NT2/D1 (cell line): Measurements from ENCODE around the gene DAAM1.

Source experiments
- DNase-seq: peaks from one replicate; pipeline ENCODE4 v3.0.0-alpha.2; 2011; ENCODE audit warnings: low read depth, low spot score
- H3K27me3 ChIP-seq: 2 replicates; pipeline ENCODE4 v1.6.0; 2011; ENCODE audit warnings: mild to moderate bottlenecking; ENCODE audit not compliant: insufficient read length, insufficient read depth
- H3K36me3 ChIP-seq: 2 replicates; pipeline ENCODE4 v1.6.1; 2011; ENCODE audit warnings: mild to moderate bottlenecking, low read length, mixed read lengths; ENCODE audit not compliant: insufficient read depth, insufficient read length
- H3K4me1 ChIP-seq: 2 replicates; pipeline ENCODE4 v1.5.1; 2011; ENCODE audit not compliant: insufficient read depth, insufficient read length
- H3K4me3 ChIP-seq: 2 replicates; pipeline ENCODE4 v1.5.1; 2011; ENCODE audit warnings: low read depth; ENCODE audit not compliant: insufficient read length
- H3K9ac ChIP-seq: 2 replicates; pipeline ENCODE4 v1.6.0; 2011; ENCODE audit warnings: low read depth; ENCODE audit not compliant: insufficient read length
- H3K9me3 ChIP-seq: 2 replicates; pipeline ENCODE4 v1.5.1; 2011; ENCODE audit warnings: mild to moderate bottlenecking, low read length; ENCODE audit not compliant: insufficient read depth
- SUZ12 ChIP-seq: IDR thresholded peaks from 2 replicates; pipeline ENCODE4 v1.6.1; 2011; ENCODE audit not compliant: insufficient read length, insufficient read depth; ENCODE audit errors: extremely low read depth
- YY1 ChIP-seq: IDR thresholded peaks from 2 replicates; pipeline ENCODE4 v1.6.1; 2011; ENCODE audit not compliant: insufficient read length, insufficient read depth
- ZNF274 ChIP-seq: IDR thresholded peaks from 2 replicates; pipeline ENCODE4 v1.6.1; 2011; ENCODE audit warnings: mild to moderate bottlenecking, low read depth, low read length

Gene DAAM1

GRCh38 chr14:59333235-59333634 lies 144.8 kb downstream of the DAAM1 start:
- no peak for DNase-seq
- Histone ChIP-seq H3K9me3 (no peaks in the 10 kb centered on the region), H3K4me3 (no peak overlapping the region), H3K9ac (no peak overlapping the region), H3K36me3 (peaks cover 8% of the 10 kb centered on the region), H3K27me3 (no peaks in the 10 kb centered on the region), H3K4me1 (peaks cover 5% of the 10 kb centered on the region)
- no peak for TF ChIP-seq ZNF274
- TF ChIP-seq SUZ12, result no peak
- no peak for TF ChIP-seq YY1

- no peak for DNase-seq
- H3K9ac ChIP-seq, result no peak overlapping the region
- peaks cover 5% of the 10 kb centered on the region for H3K4me1 ChIP-seq
- TF ChIP-seq ZNF274 (no peak), YY1 (no peak), SUZ12 (no peak)
- no peaks in the 10 kb centered on the region for H3K27me3 ChIP-seq
- no peak overlapping the region for H3K4me3 ChIP-seq
- H3K36me3 ChIP-seq, result peaks cover 8% of the 10 kb centered on the region
- no peaks in the 10 kb centered on the region for H3K9me3 ChIP-seq
Observed at GRCh38 chr14:59333668-59334067, 145.2 kb downstream of the DAAM1 start.

GRCh38 chr14:59334253-59334652 lies 145.8 kb downstream of the DAAM1 start:
- DNase-seq, result no peak
- Histone ChIP-seq H3K4me3 (no peak overlapping the region), H3K4me1 (peaks cover 5% of the 10 kb centered on the region)

GRCh38 chr14:59336098-59336497 lies 147.6 kb downstream of the DAAM1 start:
- no peak overlapping the region for H3K4me3 ChIP-seq
- H3K36me3 ChIP-seq, result peaks cover 8% of the 10 kb centered on the region
- DNase-seq, result no peak
- H3K9ac ChIP-seq, result no peak overlapping the region
- peaks cover 3% of the 10 kb centered on the region for H3K4me1 ChIP-seq
- TF ChIP-seq YY1 (no peak), SUZ12 (no peak), ZNF274 (no peak)
- no peaks in the 10 kb centered on the region for H3K27me3 ChIP-seq
- H3K9me3 ChIP-seq, result no peaks in the 10 kb centered on the region

More at GRCh38 chr14:59334253-59334652, 145.8 kb downstream of the DAAM1 start:
- no peak for TF ChIP-seq ZNF274
- TF ChIP-seq SUZ12, result no peak
- no peak for TF ChIP-seq YY1
- no peaks in the 10 kb centered on the region for H3K9me3 ChIP-seq
- no peak overlapping the region for H3K9ac ChIP-seq
- no peaks in the 10 kb centered on the region for H3K27me3 ChIP-seq
- peaks cover 8% of the 10 kb centered on the region for H3K36me3 ChIP-seq

- Histone ChIP-seq H3K36me3 (peaks cover 6% of the 10 kb centered on the region), H3K4me3 (no peak overlapping the region), H3K9ac (no peak overlapping the region), H3K4me1 (peaks cover 3% of the 10 kb centered on the region), H3K9me3 (no peaks in the 10 kb centered on the region), H3K27me3 (no peaks in the 10 kb centered on the region)
- DNase-seq, result no peak
- no peak for TF ChIP-seq SUZ12
- no peak for TF ChIP-seq ZNF274
- no peak for TF ChIP-seq YY1
Observed at GRCh38 chr14:59336706-59337105, 148.2 kb downstream of the DAAM1 start.

GRCh38 chr14:59337141-59337611 lies 148.7 kb downstream of the DAAM1 start:
- Histone ChIP-seq H3K4me3 (no peak overlapping the region), H3K9ac (no peak overlapping the region), H3K9me3 (no peaks in the 10 kb centered on the region), H3K36me3 (peaks cover 1% of the 10 kb centered on the region), H3K4me1 (peaks cover 3% of the 10 kb centered on the region), H3K27me3 (no peaks in the 10 kb centered on the region)
- no peak for DNase-seq
- no peak for TF ChIP-seq SUZ12
- no peak for TF ChIP-seq ZNF274
- TF ChIP-seq YY1, result no peak

- Histone ChIP-seq H3K27me3 (no peaks in the 10 kb centered on the region), H3K4me1 (peaks cover 5% of the 10 kb centered on the region), H3K4me3 (no peak overlapping the region), H3K9ac (no peak overlapping the region), H3K36me3 (no peaks in the 10 kb centered on the region), H3K9me3 (no peaks in the 10 kb centered on the region)
- no peak for DNase-seq
- TF ChIP-seq SUZ12 (no peak), YY1 (no peak), ZNF274 (no peak)
Observed at GRCh38 chr14:59338761-59339160, 150.3 kb downstream of the DAAM1 start.
